ENCODE data around the gene DHCR7.

DNA sequence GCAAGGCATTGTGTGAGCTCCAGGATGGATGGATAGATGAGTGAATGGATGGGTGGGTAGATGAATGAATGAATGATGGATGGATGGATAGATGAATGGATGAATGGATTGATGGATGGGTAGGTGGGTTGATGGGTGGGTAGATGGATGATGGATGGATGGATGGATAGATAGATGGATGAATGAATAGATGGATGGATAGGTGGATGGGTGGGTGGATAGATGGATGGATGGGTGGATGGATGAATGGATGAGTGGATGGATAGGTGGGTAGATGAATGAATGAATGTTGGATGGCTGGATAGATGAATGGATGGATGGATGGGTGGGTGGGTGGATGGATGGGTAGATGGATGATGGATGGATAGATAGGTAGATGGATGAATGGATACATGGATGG is 33.5 kb downstream of the DHCR7 start:
- TF ChIP-seq ZNF274 (IDR thresholded peaks at IDR 0.05; ENCODE audit: low read depth, low read length) = no peak
- no peak for TF ChIP-seq YY1 (IDR thresholded peaks at IDR 0.05; ENCODE audit: insufficient read depth, insufficient read length)
- no peak for TF ChIP-seq SUZ12 (IDR thresholded peaks at IDR 0.05; ENCODE audit: extremely low read depth, insufficient read depth, insufficient read length)
